Mesenchymal stem cell (in vitro differentiated cells and primary cell): Measurements from ENCODE around the gene FSHB. TPM values are rescaled to one million over a fixed set of nuclear protein-coding genes. Genes with fewer than 3 reads are reported as not detected.

Experiments used
- DNase-seq: peaks from one replicate; pipeline ENCODE4 v3.0.0-alpha.2; 2013
- H2AFZ ChIP-seq: one replicate; pipeline ENCODE4 v1.6.1; 2013; ENCODE audit warnings: low read depth, mild to moderate bottlenecking, control low read depth, inconsistent platforms, low read length, moderate library complexity
- H2AK5ac ChIP-seq: 2 replicates; pipeline ENCODE4 v1.6.1; 2013; ENCODE audit warnings: low read length, moderate library complexity, mild to moderate bottlenecking, inconsistent platforms; ENCODE audit not compliant: severe bottlenecking
- H2BK120ac ChIP-seq: one replicate; pipeline ENCODE4 v1.6.1; 2013; ENCODE audit warnings: low read depth, mild to moderate bottlenecking, inconsistent platforms, low read length, moderate library complexity
- H2BK12ac ChIP-seq, 2 experiments: one replicate each; pipeline ENCODE4 v1.6.1; 2013; ENCODE audit warnings: inconsistent platforms in 2 of 2, low read length in 2 of 2, mild to moderate bottlenecking in 2 of 2, moderate library complexity in 2 of 2, control low read depth in 1 of 2
- H2BK15ac ChIP-seq: one replicate; pipeline ENCODE4 v1.6.1; 2013; ENCODE audit warnings: mild to moderate bottlenecking, low read depth, inconsistent platforms; ENCODE audit not compliant: poor library complexity, severe bottlenecking
- H2BK5ac ChIP-seq: 2 replicates; pipeline ENCODE4 v1.6.1; 2013; ENCODE audit warnings: low read depth, mild to moderate bottlenecking, low read length, control low read depth, inconsistent platforms; ENCODE audit not compliant: poor library complexity, severe bottlenecking
- H3K14ac ChIP-seq, 2 experiments: one replicate each; pipeline ENCODE4 v1.6.1; 2013; ENCODE audit warnings: inconsistent platforms in 2 of 2, low read length in 2 of 2, control low read depth in 1 of 2, mild to moderate bottlenecking in 1 of 2, moderate library complexity in 1 of 2
- H3K18ac ChIP-seq, 2 experiments: one replicate each; pipeline ENCODE4 v1.6.1; 2013; ENCODE audit warnings: inconsistent platforms in 2 of 2, low read length in 2 of 2, control low read depth in 1 of 2, low read depth in 1 of 2, mild to moderate bottlenecking in 1 of 2
- H3K23ac ChIP-seq, 2 experiments: one replicate each; pipeline ENCODE4 v1.6.1; 2013; ENCODE audit warnings: inconsistent platforms in 2 of 2, low read length in 2 of 2, mild to moderate bottlenecking in 2 of 2, moderate library complexity in 2 of 2, control low read depth in 1 of 2
- H3K27ac ChIP-seq: 2 replicates; pipeline ENCODE4 v1.5.1; 2013; ENCODE audit warnings: mild to moderate bottlenecking, moderate library complexity, low read length, control low read depth, inconsistent platforms; ENCODE audit not compliant: poor library complexity, severe bottlenecking
- H3K27me3 ChIP-seq, 2 experiments: 2 replicates each; pipeline versions ENCODE4 v1.6.1 to v1.7.0; 2013; ENCODE audit warnings: low read length in 2 of 2, mild to moderate bottlenecking in 2 of 2, moderate library complexity in 2 of 2, control low read depth in 1 of 2, inconsistent platforms in 1 of 2; ENCODE audit not compliant: control insufficient read depth in 1 of 2, insufficient read depth in 1 of 2
- H3K36me3 ChIP-seq, 2 experiments: 2 replicates each; pipeline versions ENCODE4 v1.6.1 to v1.7.0; 2013; ENCODE audit warnings: low read length in 2 of 2, control low read depth in 1 of 2, inconsistent platforms in 1 of 2, low read depth in 1 of 2, mild to moderate bottlenecking in 1 of 2; ENCODE audit not compliant: insufficient read depth in 2 of 2, control insufficient read depth in 1 of 2
- H3K4ac ChIP-seq, 2 experiments: one replicate each; pipeline ENCODE4 v1.6.1; 2013; ENCODE audit warnings: inconsistent platforms in 2 of 2, low read length in 2 of 2, mild to moderate bottlenecking in 2 of 2, moderate library complexity in 2 of 2, control low read depth in 1 of 2, low read depth in 1 of 2
- H3K4me1 ChIP-seq: 2 replicates; pipeline ENCODE4 v1.6.1; 2013; ENCODE audit warnings: low read depth, low read length, control low read depth; ENCODE audit not compliant: control insufficient read depth, insufficient read depth
- H3K4me2 ChIP-seq: 2 replicates; pipeline ENCODE4 v1.6.1; 2013; ENCODE audit warnings: low read length, mild to moderate bottlenecking, inconsistent platforms; ENCODE audit not compliant: poor library complexity, severe bottlenecking
- H3K4me3 ChIP-seq, 2 experiments: 2 replicates each; pipeline versions ENCODE4 v1.5.1 to v1.7.0; 2013; ENCODE audit warnings: low read length in 2 of 2, mild to moderate bottlenecking in 2 of 2, control low read depth in 1 of 2, low read depth in 1 of 2; ENCODE audit not compliant: insufficient read depth in 1 of 2
- H3K79me1 ChIP-seq: replicated peaks from 2 replicates; pipeline ENCODE4 v1.6.1; 2013; ENCODE audit warnings: mild to moderate bottlenecking, control low read depth, low read length, inconsistent platforms; ENCODE audit not compliant: poor library complexity, severe bottlenecking
- H3K9ac ChIP-seq: 2 replicates; pipeline ENCODE4 v1.7.0; 2013; ENCODE audit warnings: mild to moderate bottlenecking, low read length, moderate library complexity
- H3K9me3 ChIP-seq: 2 replicates; pipeline ENCODE4 v1.7.0; 2013; ENCODE audit warnings: mild to moderate bottlenecking, low read length; ENCODE audit not compliant: control insufficient read depth
- H4K8ac ChIP-seq: one replicate; pipeline ENCODE4 v1.6.1; 2013; ENCODE audit warnings: inconsistent platforms, mild to moderate bottlenecking, low read length, moderate library complexity
- H4K91ac ChIP-seq: one replicate; pipeline ENCODE4 v1.6.1; 2013; ENCODE audit warnings: mild to moderate bottlenecking, low read length, inconsistent platforms
- WGBS: methylation state at CpG from one replicate; pipeline ENCODE4 v1.1.7; 2013; ENCODE audit warnings: mixed read lengths; 5-methylcytosine and 5-hydroxymethylcytosine counted together
- polyA plus RNA-seq, 2 experiments: library from polyadenylated mRNA; stranded (reverse); fragments of 200-250 nt; gene quantifications; one replicate each; pipeline ENCODE4 v1.2.3, GENCODE V29; 2013

Gene FSHB
- not detected for polyA plus RNA-seq (2013, experiment 1 of 2)
- not detected for polyA plus RNA-seq (2013, experiment 2 of 2)

DNA sequence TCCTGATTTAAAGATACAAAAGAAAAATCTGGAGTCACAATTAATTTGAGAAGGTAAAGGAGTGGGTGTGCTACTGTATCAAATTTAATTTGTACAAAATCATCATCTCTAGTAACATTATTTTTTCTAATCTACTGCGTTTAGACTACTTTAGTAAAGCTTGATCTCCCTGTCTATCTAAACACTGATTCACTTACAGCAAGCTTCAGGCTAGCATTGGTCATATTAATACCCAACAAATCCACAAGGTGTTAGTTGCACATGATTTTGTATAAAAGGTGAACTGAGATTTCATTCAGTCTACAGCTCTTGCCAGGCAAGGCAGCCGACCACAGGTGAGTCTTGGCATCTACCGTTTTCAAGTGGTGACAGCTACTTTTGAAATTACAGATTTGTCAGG, at the start of gene FSHB:
TSS of gene FSHB (plus strand) at position 301 of the 400 bp plus-strand sequence. CDS start 889 bp downstream, outside the sequence.
- H2BK120ac ChIP-seq: no peak within 1 kb of the TSS
- H3K9me3 ChIP-seq: no peaks in the 10 kb centered on the region
- no peak within 1 kb of the TSS for H3K9ac ChIP-seq
- WGBS: 79% methylated on average over 3 of the region's 3 CpGs
- H2BK15ac ChIP-seq: no peak within 1 kb of the TSS
- H2BK5ac ChIP-seq: no peak within 1 kb of the TSS
- no peak within 1 kb of the TSS for H2AK5ac ChIP-seq
- H2BK12ac ChIP-seq: no peak within 1 kb of the TSS
- H3K36me3 ChIP-seq: no peaks in the 10 kb centered on the region
- DNase-seq: no peak
- H2AFZ ChIP-seq: no peak within 1 kb of the TSS
- H3K4me3 ChIP-seq: no peak within 1 kb of the TSS
- no peak within 1 kb of the TSS for H3K23ac ChIP-seq
- no peak within 1 kb of the TSS for H4K91ac ChIP-seq
- H3K14ac ChIP-seq: no peak within 1 kb of the TSS
- no peak within 1 kb of the TSS for H4K8ac ChIP-seq
- no peaks in the 10 kb centered on the region for H3K4me1 ChIP-seq
- no peak within 1 kb of the TSS for H3K18ac ChIP-seq
- H3K4me2 ChIP-seq: no peak within 1 kb of the TSS
- H3K27ac ChIP-seq: no peak within 1 kb of the TSS
- H3K79me1 ChIP-seq: no peaks in the 10 kb centered on the region
- H3K27me3 ChIP-seq: no peaks in the 10 kb centered on the region
- H3K4ac ChIP-seq: no peak within 1 kb of the TSS

GRCh38 chr11:30186748-30187147, 44.1 kb upstream of the FSHB start:
- Histone ChIP-seq H2AFZ (no peak overlapping the region), H3K27me3 (no peaks in the 10 kb centered on the region), H3K4me2 (no peak overlapping the region), H3K27ac (no peak overlapping the region), H4K91ac (no peak overlapping the region), H3K9ac (no peak overlapping the region), H3K14ac (no peak overlapping the region), H2BK15ac (no peak overlapping the region), H4K8ac (no peak overlapping the region), H2BK120ac (no peak overlapping the region), H3K36me3 (no peaks in the 10 kb centered on the region), H2BK5ac (no peak overlapping the region), H3K9me3 (no peaks in the 10 kb centered on the region), H3K23ac (no peak overlapping the region), H2AK5ac (no peak overlapping the region), H3K18ac (no peak overlapping the region), H3K4me3 (no peak overlapping the region), H3K4ac (no peak overlapping the region), H2BK12ac (no peak overlapping the region), H3K4me1 (no peaks in the 10 kb centered on the region), H3K79me1 (no peaks in the 10 kb centered on the region)
- no peak for DNase-seq
- 68% methylated on average over 2 of the region's 3 CpGs for WGBS

GRCh38 chr11:30192620-30193019, 38.2 kb upstream of the FSHB start:
- H3K4me3 ChIP-seq: no peak overlapping the region
- H4K91ac ChIP-seq: no peak overlapping the region
- no peak overlapping the region for H2AFZ ChIP-seq
- DNase-seq: no peak
- H2BK15ac ChIP-seq: no peak overlapping the region
- no peak overlapping the region for H3K9ac ChIP-seq
- H2BK12ac ChIP-seq: no peak overlapping the region
- no peak overlapping the region for H3K4ac ChIP-seq
- H3K79me1 ChIP-seq: no peaks in the 10 kb centered on the region
- H3K18ac ChIP-seq: no peak overlapping the region
- no peak overlapping the region for H4K8ac ChIP-seq
- no peak overlapping the region for H2BK5ac ChIP-seq
- no peak overlapping the region for H3K14ac ChIP-seq
- H3K27ac ChIP-seq: no peak overlapping the region
- no peak overlapping the region for H2BK120ac ChIP-seq
- H3K4me1 ChIP-seq: no peaks in the 10 kb centered on the region
- no peak overlapping the region for H3K23ac ChIP-seq
- H2AK5ac ChIP-seq: no peak overlapping the region
- H3K4me2 ChIP-seq: no peak overlapping the region
- no peaks in the 10 kb centered on the region for H3K36me3 ChIP-seq
- H3K27me3 ChIP-seq: no peaks in the 10 kb centered on the region
- no peaks in the 10 kb centered on the region for H3K9me3 ChIP-seq

DNA sequence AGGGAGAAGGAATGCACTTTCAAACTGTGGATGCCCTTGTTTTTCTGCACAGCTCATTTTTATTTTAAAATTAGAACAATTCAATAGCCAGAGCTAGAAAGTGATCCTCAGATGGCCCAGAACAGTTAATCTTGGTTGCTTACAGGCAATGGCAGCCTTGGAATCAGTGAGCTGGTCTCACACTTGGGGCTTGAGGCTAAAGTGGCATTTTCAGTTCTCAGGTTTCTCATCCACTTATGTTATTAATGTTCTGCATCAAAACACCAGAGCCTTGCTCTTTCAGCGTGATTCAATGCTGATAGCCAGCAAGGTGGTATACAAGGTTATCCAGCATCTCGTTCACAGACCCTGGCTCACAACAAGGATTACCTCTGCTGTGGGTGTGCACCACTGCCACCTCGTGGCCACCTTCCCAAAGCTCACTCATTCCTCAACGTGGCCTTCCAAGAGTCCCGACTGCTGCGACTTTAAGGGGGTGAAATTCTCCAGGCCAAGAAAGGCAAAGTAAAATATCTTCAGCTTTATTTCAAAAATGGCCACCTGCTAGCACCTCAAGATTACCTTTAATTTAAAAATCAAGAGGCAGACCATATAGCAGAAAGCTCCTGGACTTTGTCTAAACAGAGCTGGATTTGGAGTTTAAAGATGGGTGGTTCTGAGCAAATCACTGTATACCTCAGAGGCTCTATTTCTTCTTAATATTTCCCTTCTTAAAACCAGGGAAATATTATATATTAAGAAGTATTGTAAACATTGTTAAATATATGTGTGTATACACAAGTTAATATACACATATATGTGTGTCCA, 34.2 kb upstream of the FSHB start:
- no peak overlapping the region for H3K14ac ChIP-seq
- H2BK15ac ChIP-seq: no peak overlapping the region
- WGBS: 20% methylated on average over 6 of the region's 6 CpGs
- H3K79me1 ChIP-seq: no peaks in the 10 kb centered on the region
- no peak overlapping the region for H3K18ac ChIP-seq
- no peak overlapping the region for H2BK120ac ChIP-seq
- H3K4me1 ChIP-seq: no peaks in the 10 kb centered on the region
- no peak overlapping the region for H2BK12ac ChIP-seq
- no peak overlapping the region for H3K4me2 ChIP-seq
- no peak overlapping the region for H2AFZ ChIP-seq
- H3K23ac ChIP-seq: no peak overlapping the region
- H3K9ac ChIP-seq: no peak overlapping the region
- DNase-seq: peak; percentile 20
- H3K27me3 ChIP-seq: no peaks in the 10 kb centered on the region
- H3K27ac ChIP-seq: no peak overlapping the region
- no peak overlapping the region for H2AK5ac ChIP-seq
- H2BK5ac ChIP-seq: no peak overlapping the region
- no peak overlapping the region for H3K4me3 ChIP-seq
- no peaks in the 10 kb centered on the region for H3K36me3 ChIP-seq
- H4K91ac ChIP-seq: no peak overlapping the region
- no peak overlapping the region for H4K8ac ChIP-seq
- H3K9me3 ChIP-seq: no peaks in the 10 kb centered on the region
- no peak overlapping the region for H3K4ac ChIP-seq
